Stimulated activated CD8-positive, alpha-beta memory T cell treated with anti-CD3 and anti-CD28 coated beads, Interleukin-7, amount 100 ng/mL, for 1 hour (primary cell): Measurements from ENCODE around the gene SUN1.

ENCODE experiments used
- DNase-seq, 2 donors: peaks; one replicate each; pipeline ENCODE4 v3.0.0-alpha.2; 2020; ENCODE audit warnings: low read depth in 2 of 2

The SUN1 gene

GRCh38 chr7:891291-891690 is 59.0 kb downstream of the SUN1 start:
- no peak for DNase-seq

- DNase-seq = no peak
Observed at GRCh38 chr7:891805-892204, 59.5 kb downstream of the SUN1 start.

GRCh38 chr7:892648-893593 is 60.6 kb downstream of the SUN1 start:
- DNase-seq = no peak

GRCh38 chr7:893686-894085 is 61.4 kb downstream of the SUN1 start:
- no peak for DNase-seq

- DNase-seq = no peak
Observed at GRCh38 chr7:894164-894867, 62.0 kb downstream of the SUN1 start.

GRCh38 chr7:894927-895450 is 62.7 kb downstream of the SUN1 start:
- DNase-seq = no peak

GRCh38 chr7:895451-896052 is 63.3 kb downstream of the SUN1 start:
- DNase-seq = no peak

- DNase-seq = no peak
Observed at GRCh38 chr7:896346-897075, 64.2 kb downstream of the SUN1 start.

- DNase-seq = no peak
Observed at GRCh38 chr7:897086-897485, 64.8 kb downstream of the SUN1 start.

- DNase-seq = no peak
Observed at GRCh38 chr7:897771-898376, 65.6 kb downstream of the SUN1 start.

- no peak for DNase-seq
Observed at GRCh38 chr7:898460-898854, 66.2 kb downstream of the SUN1 start.

GRCh38 chr7:898855-899681 is 66.8 kb downstream of the SUN1 start:
- DNase-seq = no peak

GRCh38 chr7:899806-900205 is 67.5 kb downstream of the SUN1 start:
- DNase-seq = no peak

GRCh38 chr7:900331-901040 is 68.2 kb downstream of the SUN1 start:
- no peak for DNase-seq

- DNase-seq = no peak
Observed at GRCh38 chr7:901041-901387, 68.7 kb downstream of the SUN1 start.

- no peak for DNase-seq
Observed at GRCh38 chr7:901388-902154, 69.3 kb downstream of the SUN1 start.

- no peak for DNase-seq
Observed at GRCh38 chr7:902996-903395, 70.7 kb downstream of the SUN1 start.

- no peak for DNase-seq
Observed at GRCh38 chr7:903921-904755, 71.9 kb downstream of the SUN1 start.
